HG02642 (cell line): ENCODE data around the gene GABRB2.
A peak's percentile ranks its signal among the peaks of the same experiment; 100 is the strongest.
"Not testable (repeated sequence)": the region's sequence is repeated elsewhere in the genome, so short reads cannot be mapped to it uniquely, and the experiment has no call there.

Experiments
- ATAC-seq: cut with Tn5 transposase; IDR thresholded peaks from one replicate; pipeline ENCODE4 v1.9.1; 2021; ENCODE audit warnings: mild to moderate bottlenecking; ENCODE audit not compliant: unreplicated experiment, poor library complexity

Gene GABRB2

GRCh38 chr5:161306351-161306995, 240.1 kb downstream of the GABRB2 start:
- ATAC-seq: no peak

GRCh38 chr5:161305601-161306000, 240.9 kb downstream of the GABRB2 start:
- no peak for ATAC-seq

GRCh38 chr5:161302559-161302958, 244.0 kb downstream of the GABRB2 start:
- ATAC-seq: no peak

- ATAC-seq: no peak
Observed at GRCh38 chr5:161301586-161301985, 244.9 kb downstream of the GABRB2 start.

GRCh38 chr5:161299053-161299452, 247.5 kb downstream of the GABRB2 start:
- peak; percentile 90 for ATAC-seq

GRCh38 chr5:161297388-161297787, 249.1 kb downstream of the GABRB2 start:
- ATAC-seq: not testable (repeated sequence)

- no peak for ATAC-seq
Observed at GRCh38 chr5:161295721-161296250, 250.7 kb downstream of the GABRB2 start.

GRCh38 chr5:161288071-161288470, 258.5 kb downstream of the GABRB2 start:
- no peak for ATAC-seq

GRCh38 chr5:161287436-161287835, 259.1 kb downstream of the GABRB2 start:
- no peak for ATAC-seq

GRCh38 chr5:161286066-161286655, 260.4 kb downstream of the GABRB2 start:
- ATAC-seq: peak; percentile 93

GRCh38 chr5:161284445-161284844, 262.1 kb downstream of the GABRB2 start:
- ATAC-seq: no peak

GRCh38 chr5:161283296-161283695, 263.2 kb downstream of the GABRB2 start:
- ATAC-seq: no peak

GRCh38 chr5:161278739-161279660, 267.5 kb downstream of the GABRB2 start:
- ATAC-seq: peak; percentile 66

- ATAC-seq: no peak
Observed at GRCh38 chr5:161277011-161277410, 269.5 kb downstream of the GABRB2 start.

GRCh38 chr5:161274951-161275350, 271.6 kb downstream of the GABRB2 start:
- no peak for ATAC-seq

- ATAC-seq: no peak
Observed at GRCh38 chr5:161273410-161273809, 273.1 kb downstream of the GABRB2 start.

- ATAC-seq: no peak
Observed at GRCh38 chr5:161271816-161272215, 274.7 kb downstream of the GABRB2 start.

- ATAC-seq: no peak
Observed at GRCh38 chr5:161269125-161269524, 277.4 kb downstream of the GABRB2 start.

GRCh38 chr5:161266954-161267353, 279.6 kb downstream of the GABRB2 start:
- ATAC-seq: no peak

GRCh38 chr5:161265006-161265405, 281.5 kb downstream of the GABRB2 start:
- ATAC-seq: no peak

- ATAC-seq: no peak
Observed at GRCh38 chr5:161263191-161263590, 283.3 kb downstream of the GABRB2 start.
